Loucy (cell line): ENCODE data around the gene NOXO1.

Experiments used
- H2AFZ ChIP-seq: fragments of 200-600 bp; sonication (generic); 2 replicates; pipeline ENCODE4 v1.6.0; 2016; ENCODE audit warnings: antibody characterized with exemption, mild to moderate bottlenecking, low read length, moderate library complexity
- H3F3A ChIP-seq: fragments of 200-600 bp; 2 replicates; pipeline ENCODE4 v1.6.0; 2016; ENCODE audit warnings: antibody characterized with exemption, low read depth, mild to moderate bottlenecking
- H3K27me3 ChIP-seq: fragments of 200-600 bp; sonication (generic); 2 replicates; pipeline ENCODE4 v1.6.1; 2014; ENCODE audit warnings: low read length, mild to moderate bottlenecking; ENCODE audit not compliant: insufficient read depth, poor library complexity, severe bottlenecking
- H3K36me3 ChIP-seq: fragments of 200-600 bp; sonication (generic); 2 replicates; pipeline ENCODE4 v1.6.1; 2016; ENCODE audit warnings: low read length; ENCODE audit not compliant: insufficient read depth
- H3K4me1 ChIP-seq: fragments of 200-600 bp; sonication (generic); 2 replicates; pipeline ENCODE4 v1.5.1; 2014; ENCODE audit warnings: low read length, mild to moderate bottlenecking; ENCODE audit not compliant: insufficient read depth, poor library complexity, severe bottlenecking
- H3K4me2 ChIP-seq: fragments of 200-600 bp; sonication (generic); 2 replicates; pipeline ENCODE4 v1.6.0; 2014; ENCODE audit warnings: antibody characterized with exemption, low read length, low read depth, mild to moderate bottlenecking; ENCODE audit not compliant: poor library complexity, severe bottlenecking
- H3K4me3 ChIP-seq: fragments of 200-600 bp; sonication (generic); 2 replicates; pipeline ENCODE4 v1.5.1; 2014; ENCODE audit warnings: low read length, mild to moderate bottlenecking, mixed read lengths; ENCODE audit not compliant: poor library complexity, severe bottlenecking
- H3K79me2 ChIP-seq: fragments of 200-600 bp; sonication (generic); 2 replicates; pipeline ENCODE4 v1.6.1; 2014; ENCODE audit warnings: low read length; ENCODE audit not compliant: insufficient read depth
- H3K9ac ChIP-seq: fragments of 200-600 bp; sonication (generic); 2 replicates; pipeline ENCODE4 v1.6.0; 2014; ENCODE audit warnings: mild to moderate bottlenecking, low read depth, low read length, moderate library complexity; ENCODE audit not compliant: poor library complexity, severe bottlenecking
- H3K9me2 ChIP-seq: fragments of 200-600 bp; sonication (generic); replicated peaks from 2 replicates; pipeline ENCODE4 v1.6.1; 2016; ENCODE audit warnings: low read depth, low read length, mixed read lengths
- H3K9me3 ChIP-seq: fragments of 200-600 bp; sonication (generic); 2 replicates; pipeline ENCODE4 v1.6.1; 2014; ENCODE audit warnings: mild to moderate bottlenecking, antibody characterized with exemption, low read length, low read depth; ENCODE audit not compliant: insufficient read depth
- H4K20me1 ChIP-seq: fragments of 200-600 bp; sonication (generic); 2 replicates; pipeline ENCODE4 v1.6.0; 2014; ENCODE audit warnings: antibody characterized with exemption, low read length, mild to moderate bottlenecking; ENCODE audit not compliant: insufficient read depth, poor library complexity, severe bottlenecking
- CTCF ChIP-seq: fragments of 200-600 bp; sonication (generic); conservative IDR thresholded peaks from 2 replicates; pipeline ENCODE4 v1.5.1; 2014; ENCODE audit warnings: mild to moderate bottlenecking, antibody characterized with exemption, low read length
- EZH2phosphoT487 ChIP-seq: fragments of 200-600 bp; IDR thresholded peaks from 2 replicates; pipeline ENCODE4 v1.6.1; 2018; ENCODE audit warnings: antibody characterized with exemption, mild to moderate bottlenecking, moderate library complexity, borderline replicate concordance

The NOXO1 gene

GRCh38 chr16:2001035-2001434 lies 19.8 kb upstream of the NOXO1 start:
- peaks cover 21% of the 10 kb centered on the region; the same call in 1 of the 2 replicates for H3K79me2 ChIP-seq
- H3K4me3 ChIP-seq = no peak overlapping the region
- no peaks in the 10 kb centered on the region for H3K9me2 ChIP-seq
- no peaks in the 10 kb centered on the region for H3K4me1 ChIP-seq
- H3K9ac ChIP-seq = no peak overlapping the region
- no peak overlapping the region for H2AFZ ChIP-seq
- H3K27me3 ChIP-seq = no peaks in the 10 kb centered on the region
- no peaks in the 10 kb centered on the region for H3K9me3 ChIP-seq
- no peak for TF ChIP-seq CTCF
- no peak for TF ChIP-seq EZH2phosphoT487
- H4K20me1 ChIP-seq = peaks cover 4% of the 10 kb centered on the region
- peaks cover 31% of the 10 kb centered on the region; the same call in 1 of the 2 replicates for H3K36me3 ChIP-seq
- no peak overlapping the region for H3K4me2 ChIP-seq
- H3F3A ChIP-seq = no peaks in the 10 kb centered on the region

- H3K4me1 ChIP-seq = no peaks in the 10 kb centered on the region
- no peaks in the 10 kb centered on the region for H3K9me3 ChIP-seq
- H3K27me3 ChIP-seq = no peaks in the 10 kb centered on the region
- no peak overlapping the region for H3K9ac ChIP-seq
- H3K4me2 ChIP-seq = no peak overlapping the region
- no peak overlapping the region for H3K4me3 ChIP-seq
- no peaks in the 10 kb centered on the region for H3K9me2 ChIP-seq
- peaks cover 4% of the 10 kb centered on the region for H4K20me1 ChIP-seq
- no peaks in the 10 kb centered on the region for H3F3A ChIP-seq
- H2AFZ ChIP-seq = no peak overlapping the region
- peaks cover 11% of the 10 kb centered on the region; the same call in 1 of the 2 replicates for H3K79me2 ChIP-seq
- peaks cover 31% of the 10 kb centered on the region; the same call in 1 of the 2 replicates for H3K36me3 ChIP-seq
- TF ChIP-seq CTCF (no peak), EZH2phosphoT487 (no peak)
These were observed 18.7 kb upstream of the NOXO1 start for GRCh38 chr16:1999866-2000514.

GRCh38 chr16:1998852-1999801 lies 17.9 kb upstream of the NOXO1 start:
- H4K20me1 ChIP-seq = peaks cover 4% of the 10 kb centered on the region

More at GRCh38 chr16:1998852-1999801, 17.9 kb upstream of the NOXO1 start:
- no peak overlapping the region for H3K4me3 ChIP-seq
- H3K4me2 ChIP-seq = no peak overlapping the region
- no peaks in the 10 kb centered on the region for H3K4me1 ChIP-seq
- TF ChIP-seq EZH2phosphoT487 (no peak), CTCF (no peak)
- H3K36me3 ChIP-seq = peaks cover 31% of the 10 kb centered on the region; the same call in 1 of the 2 replicates
- no peak overlapping the region for H3K9ac ChIP-seq
- no peak overlapping the region for H2AFZ ChIP-seq
- no peaks in the 10 kb centered on the region for H3K9me2 ChIP-seq
- no peaks in the 10 kb centered on the region for H3K27me3 ChIP-seq
- H3F3A ChIP-seq = no peaks in the 10 kb centered on the region
- H3K79me2 ChIP-seq = peaks cover 6% of the 10 kb centered on the region; the same call in 1 of the 2 replicates
- no peaks in the 10 kb centered on the region for H3K9me3 ChIP-seq
